ENCODE results near the gene DAPL1. TPM values are rescaled to one million over a fixed set of nuclear protein-coding genes. Genes with fewer than 3 reads are reported as not detected.

Gene DAPL1, protein sequence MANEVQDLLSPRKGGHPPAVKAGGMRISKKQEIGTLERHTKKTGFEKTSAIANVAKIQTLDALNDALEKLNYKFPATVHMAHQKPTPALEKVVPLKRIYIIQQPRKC
- total RNA-seq, result not detected in 2 replicates

DNA sequence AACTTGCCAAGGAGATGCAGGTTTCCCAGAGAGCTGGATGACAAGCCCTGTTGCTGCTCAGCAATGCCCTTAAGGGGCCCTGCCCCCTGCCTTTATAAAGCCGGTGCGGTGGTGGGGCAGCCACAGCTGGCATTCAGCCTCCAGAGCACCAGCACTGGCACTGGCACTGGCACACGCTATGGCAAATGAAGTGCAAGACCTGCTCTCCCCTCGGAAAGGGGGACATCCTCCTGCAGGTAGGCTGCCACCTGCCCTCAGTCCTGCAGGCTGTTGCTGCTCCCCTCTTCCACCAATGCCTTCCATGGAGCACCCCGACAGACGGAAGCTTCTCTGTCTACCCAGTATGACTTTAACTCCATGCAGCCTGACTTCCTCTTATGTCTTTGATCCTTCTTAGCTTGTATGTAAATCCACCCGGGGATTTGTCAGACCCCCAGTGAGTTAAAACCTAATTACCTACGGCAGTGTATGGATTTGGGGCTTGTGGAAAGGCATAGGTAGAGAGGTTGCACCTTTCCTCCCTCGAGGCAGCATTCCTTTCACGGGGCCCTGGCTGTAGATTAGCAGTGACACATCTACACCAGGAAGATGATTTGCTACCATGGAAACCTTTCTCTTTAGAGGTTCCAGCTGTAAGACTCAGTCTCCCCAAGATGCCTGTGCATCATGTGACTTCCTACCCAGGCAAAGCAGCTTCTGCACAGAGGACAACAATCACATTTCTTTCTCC is at the start of gene DAPL1:
Gene DAPL1 (plus strand): TSS at position 123 of the 730 bp plus-strand sequence. CDS start 56 bp downstream, at position 179.

Other genes starting within 250 kb of the DAPL1 start
- gene TANC1, start 173.3 kb downstream of the DAPL1 start, total RNA-seq, result 47.5 and 75.6 TPM in 2 replicates

All from endothelial cell of coronary artery (primary cell).